Large intestine (tissue), 12 donors: ENCODE measurements around the gene FOSL2. TPM values are rescaled to one million over a fixed set of nuclear protein-coding genes. Genes with fewer than 3 reads are reported as not detected.
A peak's percentile ranks its signal among the peaks of the same experiment; 100 is the strongest.

ENCODE experiments used
- DNase-seq, 2 donors: peaks; one replicate each; pipeline versions ENCODE4 v3.0.0 to v3.0.0-alpha.2; 2013
- H3K27ac ChIP-seq: one replicate; pipeline ENCODE4 v1.5.1; 2013; ENCODE audit warnings: low read length
- H3K27me3 ChIP-seq: 2 replicates; pipeline ENCODE4 v1.6.1; 2013; ENCODE audit warnings: low read length; ENCODE audit not compliant: control insufficient read depth, insufficient read depth
- H3K36me3 ChIP-seq: 2 replicates; pipeline ENCODE4 v1.6.1; 2013; ENCODE audit warnings: low read length; ENCODE audit not compliant: control insufficient read depth, insufficient read depth
- H3K4me1 ChIP-seq: one replicate; pipeline ENCODE4 v1.6.1; 2013; ENCODE audit warnings: low read length; ENCODE audit not compliant: control insufficient read depth, insufficient read depth
- H3K4me3 ChIP-seq: one replicate; pipeline ENCODE4 v1.5.1; 2013; ENCODE audit warnings: low read length
- H3K9me3 ChIP-seq: one replicate; pipeline ENCODE4 v1.6.1; 2013; ENCODE audit warnings: mild to moderate bottlenecking, low read depth, low read length, moderate library complexity; ENCODE audit not compliant: control insufficient read depth
- WGBS: methylation state at CpG from one replicate; pipeline ENCODE4 v1.1.5; 2013; ENCODE audit warnings: low lambda C conversion rate; ENCODE audit not compliant: insufficient coverage; 5-methylcytosine and 5-hydroxymethylcytosine counted together
- long read RNA-seq, 11 donors: transcript quantifications; one replicate each; lab custom pipeline, GENCODE V29; 2026
- polyA plus RNA-seq: library from polyadenylated mRNA; unstranded; fragments of 120-200 nt; gene quantifications from one replicate; pipeline ENCODE4 v1.2.1, GENCODE V29; 2013

The FOSL2 gene
- polyA plus RNA-seq = 57.5 TPM
- long read RNA-seq, donor 1, full-length matches to known transcripts = 6 of 6 reads
- long read RNA-seq, donor 1, partial matches to known transcripts = 0 of 6 reads
- long read RNA-seq, donor 1, other reads (novel, unspliced or antisense) = 0 of 6 reads
- long read RNA-seq, donor 2, full-length matches to known transcripts = 24 of 35 reads
- long read RNA-seq, donor 2, partial matches to known transcripts = 11 of 35 reads
- long read RNA-seq, donor 2, other reads (novel, unspliced or antisense) = 0 of 35 reads
- long read RNA-seq, donor 3 = 0 reads
- long read RNA-seq, donor 4, full-length matches to known transcripts = 5 of 5 reads
- long read RNA-seq, donor 4, partial matches to known transcripts = 0 of 5 reads
- long read RNA-seq, donor 4, other reads (novel, unspliced or antisense) = 0 of 5 reads
- long read RNA-seq, donor 5, full-length matches to known transcripts = 11 of 11 reads
- long read RNA-seq, donor 5, partial matches to known transcripts = 0 of 11 reads
- long read RNA-seq, donor 5, other reads (novel, unspliced or antisense) = 0 of 11 reads
- long read RNA-seq, donor 6, full-length matches to known transcripts = 15 of 23 reads
- long read RNA-seq, donor 6, partial matches to known transcripts = 8 of 23 reads
- long read RNA-seq, donor 6, other reads (novel, unspliced or antisense) = 0 of 23 reads
- long read RNA-seq, donor 7, full-length matches to known transcripts = 2 of 2 reads
- long read RNA-seq, donor 7, partial matches to known transcripts = 0 of 2 reads
- long read RNA-seq, donor 7, other reads (novel, unspliced or antisense) = 0 of 2 reads
- long read RNA-seq, donor 8, full-length matches to known transcripts = 20 of 27 reads
- long read RNA-seq, donor 8, partial matches to known transcripts = 7 of 27 reads
- long read RNA-seq, donor 8, other reads (novel, unspliced or antisense) = 0 of 27 reads
- long read RNA-seq, donor 9, full-length matches to known transcripts = 9 of 9 reads
- long read RNA-seq, donor 9, partial matches to known transcripts = 0 of 9 reads
- long read RNA-seq, donor 9, other reads (novel, unspliced or antisense) = 0 of 9 reads
- long read RNA-seq, donor 10, full-length matches to known transcripts = 12 of 23 reads
- long read RNA-seq, donor 10, partial matches to known transcripts = 11 of 23 reads
- long read RNA-seq, donor 10, other reads (novel, unspliced or antisense) = 0 of 23 reads
- long read RNA-seq, donor 11, full-length matches to known transcripts = 5 of 5 reads
- long read RNA-seq, donor 11, partial matches to known transcripts = 0 of 5 reads
- long read RNA-seq, donor 11, other reads (novel, unspliced or antisense) = 0 of 5 reads

GRCh38 chr2:28392297-28393113 lies at the start of gene FOSL2:
TSS of gene FOSL2 (plus strand) at chr2:28392858. CDS start at chr2:28393721, 863 bp downstream.
- H3K27me3 ChIP-seq = no peaks in the 10 kb centered on the region
- peaks cover 16% of the 10 kb centered on the region for H3K4me1 ChIP-seq
- no peaks in the 10 kb centered on the region for H3K9me3 ChIP-seq
- DNase-seq = peak; percentile 99 to 100
- WGBS = no CpG with 5 or more reads among the region's 93 CpGs
- H3K36me3 ChIP-seq = no peaks in the 10 kb centered on the region
- peak within 1 kb of the TSS; percentile 88 for H3K4me3 ChIP-seq
- peak within 1 kb of the TSS; percentile 96 for H3K27ac ChIP-seq

- H3K9me3 ChIP-seq = no peaks in the 10 kb centered on the region
- no peak overlapping the region for H3K4me3 ChIP-seq
- H3K27ac ChIP-seq = no peak overlapping the region
- H3K4me1 ChIP-seq = peaks cover 12% of the 10 kb centered on the region
- peaks cover 3% of the 10 kb centered on the region for H3K36me3 ChIP-seq
- no peak for DNase-seq
- 100% methylated on average over 1 of the region's 5 CpGs for WGBS
- H3K27me3 ChIP-seq = no peaks in the 10 kb centered on the region
Measured at GRCh38 chr2:28343184-28343942, 49.3 kb upstream of the FOSL2 start.

GRCh38 chr2:28343971-28344715 lies 48.5 kb upstream of the FOSL2 start:
- DNase-seq = no peak
- H3K27me3 ChIP-seq = no peaks in the 10 kb centered on the region
- no CpG with 5 or more reads among the region's 20 CpGs for WGBS
- peaks cover 4% of the 10 kb centered on the region for H3K4me1 ChIP-seq
- no peaks in the 10 kb centered on the region for H3K9me3 ChIP-seq
- peaks cover 3% of the 10 kb centered on the region for H3K36me3 ChIP-seq
- no peak overlapping the region for H3K27ac ChIP-seq
- no peak overlapping the region for H3K4me3 ChIP-seq

GRCh38 chr2:28344756-28345373 lies 47.8 kb upstream of the FOSL2 start:
- Histone ChIP-seq H3K4me1 (no peaks in the 10 kb centered on the region), H3K27ac (no peak overlapping the region), H3K27me3 (no peaks in the 10 kb centered on the region), H3K9me3 (no peaks in the 10 kb centered on the region), H3K4me3 (no peak overlapping the region), H3K36me3 (no peaks in the 10 kb centered on the region)
- WGBS = no CpG with 5 or more reads among the region's 30 CpGs
- DNase-seq = no peak

GRCh38 chr2:28345619-28346018 lies 47.0 kb upstream of the FOSL2 start:
- H3K36me3 ChIP-seq = no peaks in the 10 kb centered on the region
- H3K9me3 ChIP-seq = no peaks in the 10 kb centered on the region
- DNase-seq = no peak
- WGBS = 60% methylated on average over 1 of the region's 8 CpGs
- H3K27ac ChIP-seq = no peak overlapping the region
- H3K4me3 ChIP-seq = no peak overlapping the region
- no peaks in the 10 kb centered on the region for H3K4me1 ChIP-seq
- H3K27me3 ChIP-seq = no peaks in the 10 kb centered on the region

DNA sequence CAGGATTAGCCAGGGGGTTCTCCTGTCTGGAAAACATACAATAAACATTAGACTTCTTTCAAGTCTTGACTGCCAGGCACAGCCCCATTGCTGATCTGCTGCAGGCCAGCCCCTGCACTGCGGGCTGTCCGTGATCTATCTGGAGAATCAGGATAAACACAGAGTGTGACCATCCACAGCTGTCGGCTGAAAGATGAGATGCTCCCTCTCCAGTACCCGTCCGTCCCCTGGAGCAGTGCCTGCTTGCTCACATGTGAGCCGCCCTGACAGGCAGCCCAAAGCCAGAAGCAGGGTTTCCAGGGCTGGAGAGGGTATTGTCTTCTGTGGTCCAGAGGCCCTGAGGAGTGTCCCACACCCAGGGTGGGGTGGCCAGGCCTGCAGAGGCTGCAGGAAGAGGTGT lies 46.1 kb upstream of the FOSL2 start:
- Histone ChIP-seq H3K36me3 (no peaks in the 10 kb centered on the region), H3K4me1 (no peaks in the 10 kb centered on the region), H3K9me3 (no peaks in the 10 kb centered on the region), H3K27me3 (no peaks in the 10 kb centered on the region), H3K4me3 (no peak overlapping the region), H3K27ac (no peak overlapping the region)
- no CpG with 5 or more reads among the region's 6 CpGs for WGBS
- no peak for DNase-seq

- no peak for DNase-seq
- Histone ChIP-seq H3K4me1 (no peaks in the 10 kb centered on the region), H3K9me3 (no peaks in the 10 kb centered on the region), H3K27ac (no peak overlapping the region), H3K27me3 (no peaks in the 10 kb centered on the region), H3K4me3 (no peak overlapping the region), H3K36me3 (no peaks in the 10 kb centered on the region)
- WGBS = 100% methylated on average over 2 of the region's 6 CpGs
Measured at GRCh38 chr2:28347193-28347592, 45.5 kb upstream of the FOSL2 start.

GRCh38 chr2:28347596-28347995 lies 45.1 kb upstream of the FOSL2 start:
- DNase-seq = no peak
- WGBS = no CpG with 5 or more reads among the region's 9 CpGs
- H3K27me3 ChIP-seq = no peaks in the 10 kb centered on the region
- H3K36me3 ChIP-seq = no peaks in the 10 kb centered on the region
- no peaks in the 10 kb centered on the region for H3K9me3 ChIP-seq
- H3K4me1 ChIP-seq = no peaks in the 10 kb centered on the region
- no peak overlapping the region for H3K27ac ChIP-seq
- no peak overlapping the region for H3K4me3 ChIP-seq
